ENCODE results near the gene NDUFA12. TPM values are rescaled to one million over a fixed set of nuclear protein-coding genes. Genes with fewer than 3 reads are reported as not detected.

The NDUFA12 gene
- total RNA-seq, 1 donor from 2014 or later = 112 TPM

- no peak overlapping the region for H3K9ac ChIP-seq (ENCODE audit: low read length)
- TF ChIP-seq CTCF (IDR thresholded peaks at IDR 0.05; ENCODE audit: insufficient read depth, low read depth, low read length) (no peak), EZH2 (IDR thresholded peaks at IDR 0.05; ENCODE audit: insufficient read depth, low read length) (no peak)
- H3K9me3 ChIP-seq (ENCODE audit: insufficient read depth, low read depth, low read length) = no peaks in the 10 kb centered on the region
- H3K27me3 Mint-ChIP-seq (ENCODE audit: low read depth, unreplicated experiment) = peaks cover 5% of the 10 kb centered on the region
- H3K27me3 ChIP-seq (ENCODE audit: insufficient read depth, low read length) = no peaks in the 10 kb centered on the region
- H3K27ac ChIP-seq (ENCODE audit: low read depth, low read length) = no peak overlapping the region
- peaks cover 12% of the 10 kb centered on the region for H3K4me1 Mint-ChIP-seq (ENCODE audit: low read depth, unreplicated experiment)
- DNase-seq (ENCODE audit: low read depth) = no peak
- H2AFZ ChIP-seq (ENCODE audit: low read depth, low read length) = no peak overlapping the region
- H3K79me2 ChIP-seq (ENCODE audit: insufficient read depth, low read length) = no peaks in the 10 kb centered on the region
- H3K4me1 ChIP-seq (ENCODE audit: insufficient read depth, low read length) = peaks cover 11% of the 10 kb centered on the region
- no peak overlapping the region for H3K27ac Mint-ChIP-seq (ENCODE audit: unreplicated experiment)
- no peaks in the 10 kb centered on the region for H3K9me3 Mint-ChIP-seq (ENCODE audit: unreplicated experiment)
- no peak overlapping the region for H3K4me2 ChIP-seq (ENCODE audit: low read length)
- no peaks in the 10 kb centered on the region for H3K36me3 Mint-ChIP-seq (ENCODE audit: low read depth, unreplicated experiment)
- no peaks in the 10 kb centered on the region for H3K36me3 ChIP-seq (ENCODE audit: insufficient read depth, low read length)
- no peak overlapping the region for H3K4me3 ChIP-seq (ENCODE audit: insufficient read depth, low read depth, low read length)
- no peak overlapping the region for H3K4me3 Mint-ChIP-seq (ENCODE audit: unreplicated experiment)
- H4K20me1 ChIP-seq (ENCODE audit: insufficient read depth, low read length) = no peaks in the 10 kb centered on the region
- FAIRE-seq = no peak
Observed at GRCh38 chr12:94938583-94938982, 64.9 kb downstream of the NDUFA12 start.

GRCh38 chr12:94930772-94931171 lies 72.7 kb downstream of the NDUFA12 start:
- Histone ChIP-seq H3K27ac (ENCODE audit: low read depth, low read length) (no peak overlapping the region), H3K9ac (ENCODE audit: low read length) (no peak overlapping the region), H3K79me2 (ENCODE audit: insufficient read depth, low read length) (no peaks in the 10 kb centered on the region), H2AFZ (ENCODE audit: low read depth, low read length) (no peak overlapping the region), H3K9me3 (ENCODE audit: insufficient read depth, low read depth, low read length) (no peaks in the 10 kb centered on the region), H3K36me3 (ENCODE audit: insufficient read depth, low read length) (no peaks in the 10 kb centered on the region), H3K27me3 (ENCODE audit: insufficient read depth, low read length) (peaks cover 4% of the 10 kb centered on the region), H3K4me3 (ENCODE audit: insufficient read depth, low read depth, low read length) (no peak overlapping the region), H4K20me1 (ENCODE audit: insufficient read depth, low read length) (no peaks in the 10 kb centered on the region), H3K4me1 (ENCODE audit: insufficient read depth, low read length) (no peaks in the 10 kb centered on the region), H3K4me2 (ENCODE audit: low read length) (no peak overlapping the region)
- no peak for DNase-seq (ENCODE audit: low read depth)
- Mint-ChIP-seq H3K36me3 (ENCODE audit: low read depth, unreplicated experiment) (no peaks in the 10 kb centered on the region), H3K27me3 (ENCODE audit: low read depth, unreplicated experiment) (peaks cover 6% of the 10 kb centered on the region), H3K4me3 (ENCODE audit: unreplicated experiment) (no peak overlapping the region), H3K27ac (ENCODE audit: unreplicated experiment) (no peak overlapping the region), H3K9me3 (ENCODE audit: unreplicated experiment) (peaks cover 3% of the 10 kb centered on the region), H3K4me1 (ENCODE audit: low read depth, unreplicated experiment) (no peaks in the 10 kb centered on the region)
- no peak for FAIRE-seq
- no peak for TF ChIP-seq CTCF (IDR thresholded peaks at IDR 0.05; ENCODE audit: insufficient read depth, low read depth, low read length)
- TF ChIP-seq EZH2 (IDR thresholded peaks at IDR 0.05; ENCODE audit: insufficient read depth, low read length) = no peak

GRCh38 chr12:94930216-94930654 lies 73.3 kb downstream of the NDUFA12 start:
- H4K20me1 ChIP-seq (ENCODE audit: insufficient read depth, low read length) = no peaks in the 10 kb centered on the region
- H3K4me1 Mint-ChIP-seq (ENCODE audit: low read depth, unreplicated experiment) = no peaks in the 10 kb centered on the region
- H3K9ac ChIP-seq (ENCODE audit: low read length) = no peak overlapping the region
- no peak overlapping the region for H3K4me3 Mint-ChIP-seq (ENCODE audit: unreplicated experiment)
- H3K9me3 Mint-ChIP-seq (ENCODE audit: unreplicated experiment) = peaks cover 3% of the 10 kb centered on the region
- TF ChIP-seq EZH2 (IDR thresholded peaks at IDR 0.05; ENCODE audit: insufficient read depth, low read length) (no peak), CTCF (IDR thresholded peaks at IDR 0.05; ENCODE audit: insufficient read depth, low read depth, low read length) (no peak)
- DNase-seq (ENCODE audit: low read depth) (no peak), FAIRE-seq (no peak)
- no peaks in the 10 kb centered on the region for H3K79me2 ChIP-seq (ENCODE audit: insufficient read depth, low read length)
- no peak overlapping the region for H3K4me3 ChIP-seq (ENCODE audit: insufficient read depth, low read depth, low read length)
- peaks cover 6% of the 10 kb centered on the region for H3K27me3 Mint-ChIP-seq (ENCODE audit: low read depth, unreplicated experiment)
- H3K27ac Mint-ChIP-seq (ENCODE audit: unreplicated experiment) = no peak overlapping the region
- H3K9me3 ChIP-seq (ENCODE audit: insufficient read depth, low read depth, low read length) = no peaks in the 10 kb centered on the region
- no peak overlapping the region for H2AFZ ChIP-seq (ENCODE audit: low read depth, low read length)
- no peaks in the 10 kb centered on the region for H3K36me3 Mint-ChIP-seq (ENCODE audit: low read depth, unreplicated experiment)
- H3K27ac ChIP-seq (ENCODE audit: low read depth, low read length) = no peak overlapping the region
- no peak overlapping the region for H3K4me2 ChIP-seq (ENCODE audit: low read length)
- H3K36me3 ChIP-seq (ENCODE audit: insufficient read depth, low read length) = no peaks in the 10 kb centered on the region
- H3K27me3 ChIP-seq (ENCODE audit: insufficient read depth, low read length) = peaks cover 4% of the 10 kb centered on the region
- H3K4me1 ChIP-seq (ENCODE audit: insufficient read depth, low read length) = no peaks in the 10 kb centered on the region
